K562 (cell line): ENCODE results near the gene DPPA2. TPM values are rescaled to one million over a fixed set of nuclear protein-coding genes. Genes with fewer than 3 reads are reported as not detected.

ENCODE experiments used
- ATAC-seq: fragments of 200-7000 bp; cut with Tn5 transposase; 3 replicates; pipeline ENCODE4 v1.9.1; 2020; ENCODE audit warnings: moderate library complexity
- BruUV-seq: library from RNA; stranded (reverse); fragments of 400-500 nt; replicated peaks from 2 replicates; lab custom pipeline; 2021; lab: Mats Ljungman, UMichigan
- CTCF ChIA-PET: fragments of 300-600 bp; formaldehyde crosslinking; extraction: SDS; loops from one replicate; lab custom pipeline; 2021; ENCODE audit warnings: low intra/inter-chr PET ratio; lab: Yijun Ruan, JAX
- POLR2A ChIA-PET: fragments of 300-600, 350-650 bp; sonication (Branson Sonifier 250); formaldehyde crosslinking; extraction: SDS; loops from one replicate; lab custom pipeline; 2021; ENCODE audit warnings: antibody characterized with exemption, inconsistent platforms; lab: Yijun Ruan, JAX
- DNase-seq, 4 experiments: peaks; one replicate each; pipeline versions ENCODE4 v3.0.0 to v3.0.0-alpha.2; 2011 to 2018; ENCODE audit warnings: low spot score in 3 of 4, mixed read lengths in 3 of 4; ENCODE audit errors: extremely low read depth in 1 of 4
- FAIRE-seq: peaks from 2 replicates; lab custom pipeline; 2011; peaks lifted over from hg19 to GRCh38; lab: Jason Lieb, UNC
- H2AFZ ChIP-seq: 2 replicates; pipeline ENCODE4 v1.6.0; 2011; ENCODE audit warnings: low read depth, low read length, control low read depth, inconsistent platforms
- H3K27ac ChIP-seq: fragments of 200-600 bp; 3 replicates; pipeline ENCODE4 v1.8.0; 2011; ENCODE audit warnings: low read depth, mild to moderate bottlenecking, control low read depth, inconsistent platforms, low read length, moderate library complexity, mixed read lengths; ENCODE audit errors: extremely low read depth
- H3K27me3 ChIP-seq, 2 experiments: fragments of 300-600 bp in 1 of 2; 2 replicates in 1 of 2; 3 replicates in 1 of 2; pipeline versions ENCODE4 v1.6.0 to v1.8.0; 2011; ENCODE audit warnings: inconsistent platforms in 2 of 2, low read length in 2 of 2, mild to moderate bottlenecking in 1 of 2, mixed read lengths in 1 of 2, moderate library complexity in 1 of 2; ENCODE audit not compliant: control insufficient read depth in 2 of 2, insufficient read depth in 2 of 2
- H3K36me3 ChIP-seq: fragments of 300-600 bp; 3 replicates; pipeline ENCODE4 v1.8.0; 2011; ENCODE audit warnings: mild to moderate bottlenecking, low read length, inconsistent platforms; ENCODE audit not compliant: control insufficient read depth, insufficient read depth
- H3K4me1 ChIP-seq, 2 experiments: fragments of 200-600 bp in 1 of 2; replicated peaks in 1 of 2; 2 replicates in 1 of 2; 3 replicates in 1 of 2; pipeline versions ENCODE4 v1.5.1 to v1.8.0; 2011; ENCODE audit warnings: inconsistent platforms in 2 of 2, low read length in 2 of 2, mild to moderate bottlenecking in 1 of 2, mixed read lengths in 1 of 2, moderate library complexity in 1 of 2; ENCODE audit not compliant: control insufficient read depth in 2 of 2, insufficient read depth in 2 of 2
- H3K4me2 ChIP-seq: 2 replicates; pipeline ENCODE4 v1.6.1; 2011; ENCODE audit warnings: low read length, control low read depth, inconsistent platforms, mixed read lengths; ENCODE audit not compliant: insufficient read depth
- H3K4me3 ChIP-seq: fragments of 200-600 bp; sonication (generic), shearing (Covaris generic); 2 replicates; pipeline ENCODE4 v1.5.1; 2016; ENCODE audit warnings: control low read depth, inconsistent platforms
- H3K79me2 ChIP-seq: fragments of 200-600 bp; 3 replicates; pipeline ENCODE4 v1.8.0; 2011; ENCODE audit warnings: low read length, inconsistent platforms; ENCODE audit not compliant: control insufficient read depth, insufficient read depth
- H3K9ac ChIP-seq, 2 experiments: 2 replicates each; pipeline versions ENCODE4 v1.6.0 to v1.6.1; 2011; ENCODE audit warnings: low read depth in 2 of 2, low read length in 2 of 2, control low read depth in 1 of 2, inconsistent platforms in 1 of 2, mild to moderate bottlenecking in 1 of 2, mixed read lengths in 1 of 2; ENCODE audit not compliant: insufficient read depth in 1 of 2
- H3K9me1 ChIP-seq: one replicate; pipeline ENCODE4 v1.6.0; 2011; ENCODE audit warnings: inconsistent platforms, mild to moderate bottlenecking, low read length, moderate library complexity; ENCODE audit not compliant: control insufficient read depth, insufficient read depth
- H3K9me3 ChIP-seq: replicated peaks from 2 replicates; pipeline ENCODE4 v1.5.1; 2011; ENCODE audit warnings: low read depth, low read length, inconsistent platforms; ENCODE audit not compliant: control insufficient read depth, insufficient read depth
- H4K20me1 ChIP-seq: replicated peaks from 2 replicates; pipeline ENCODE4 v1.6.1; 2011; ENCODE audit warnings: low read length, inconsistent platforms, mixed read lengths; ENCODE audit not compliant: control insufficient read depth, insufficient read depth
- CCAR2 ChIP-seq: fragments of 200-400 bp; formaldehyde crosslinking; IDR thresholded peaks from 2 replicates; pipeline ENCODE4 v1.6.1; 2017; ENCODE audit warnings: mild to moderate bottlenecking, low read depth, low read length
- ERF ChIP-seq: fragments of 450-650 bp; formaldehyde crosslinking; IDR thresholded peaks from 2 replicates; pipeline ENCODE4 v1.4.0; 2020; ENCODE audit warnings: mild to moderate bottlenecking, mixed read lengths
- L3MBTL2 ChIP-seq: fragments of 450-650 bp; IDR thresholded peaks from 2 replicates; pipeline ENCODE4 v1.6.1; 2016; ENCODE audit warnings: mild to moderate bottlenecking, moderate library complexity
- MTA2 ChIP-seq: fragments of 450-650 bp; IDR thresholded peaks from 2 replicates; pipeline ENCODE4 v1.6.1; 2016; ENCODE audit warnings: low read depth
- NFATC3 ChIP-seq: fragments of 450-650 bp; IDR thresholded peaks from 2 replicates; pipeline ENCODE4 v1.6.1; 2017; ENCODE audit warnings: mild to moderate bottlenecking
- PRDM10 ChIP-seq: fragments of 450-650 bp; IDR thresholded peaks from 2 replicates; pipeline ENCODE4 v1.6.1; 2018; ENCODE audit not compliant: partially characterized antibody
- RBM15 ChIP-seq: fragments of 200-400 bp; formaldehyde crosslinking; IDR thresholded peaks from 2 replicates; pipeline ENCODE4 v1.6.1; 2018; ENCODE audit warnings: mild to moderate bottlenecking, low read length, moderate library complexity; ENCODE audit not compliant: insufficient read depth
- SMC3 ChIP-seq: conservative IDR thresholded peaks from 2 replicates; pipeline ENCODE4 v1.6.1; 2011; ENCODE audit warnings: low read depth, low read length, improper control_type of control experiment; ENCODE audit not compliant: insufficient read depth
- TRIM28 ChIP-seq: fragments of 450-650 bp; IDR thresholded peaks from 2 replicates; pipeline ENCODE4 v1.6.1; 2017
- WGBS: fragments of 100-300 bp; shearing (Covaris generic); methylation state at CpG from one replicate; pipeline ENCODE4 v1.1.6; 2016; ENCODE audit warnings: low coverage, mixed read lengths; ENCODE audit not compliant: insufficient coverage; ENCODE audit errors: missing lambda C conversion rate; 5-methylcytosine and 5-hydroxymethylcytosine counted together
- in situ Hi-C: fragments of 300-500 bp; cut with MboI; formaldehyde crosslinking; loops from 4 replicates; pipeline ENCODE4 v1.15.0; 2018; ENCODE audit warnings: inconsistent platforms, mixed read lengths
- intact Hi-C: fragments of 100-400 bp; cut with micrococcal nuclease; formaldehyde crosslinking; loops from 2 replicates; pipeline ENCODE4 v1.14.2; 2022
- polyA plus RNA-seq, 8 experiments: library from polyadenylated mRNA; depleted of rRNA in 4 of 8; stranded (reverse) in 5 of 8; unstranded in 3 of 8; fragments of >200 nt; fragmentation: Nextera tagmentation in 2 of 8; fragmentation: Illumina TruSeq in 1 of 8; extraction: Ambion mirVana in 2 of 8; extraction: Trizol in 1 of 8; gene quantifications; 2 replicates each; pipeline versions ENCODE4 v1.2.1 to v1.2.3, GENCODE V29; 2011 to 2014; ENCODE audit warnings: inconsistent platforms in 1 of 8, missing spikeins in 1 of 8
- total RNA-seq, 7 experiments: library from RNA; depleted of rRNA in 6 of 7; stranded (reverse); fragments of >200 nt in 6 of 7; fragmentation: Illumina TruSeq in 2 of 7; extraction: Trizol in 2 of 7; gene quantifications; 2 replicates each; pipeline versions ENCODE4 v1.2.1 to v1.2.3, GENCODE V29; 2011 to 2021; ENCODE audit warnings: low replicate concordance in 1 of 7
- TF ChIP-seq, protein P1 (sequence below): sonication (generic); formaldehyde crosslinking; IDR thresholded peaks from 2 replicates; pipeline ENCODE4 v1.8.0; 2022; ENCODE audit warnings: missing genetic modification reagents, mild to moderate bottlenecking, borderline replicate concordance

DPPA2 gene
- total and polyA plus RNA-seq, 9 of the 15 experiments (the other 6 are each of a cell fraction or from before 2014, with no cell fraction given), result 0.04 TPM; not detected in 8

DNA sequence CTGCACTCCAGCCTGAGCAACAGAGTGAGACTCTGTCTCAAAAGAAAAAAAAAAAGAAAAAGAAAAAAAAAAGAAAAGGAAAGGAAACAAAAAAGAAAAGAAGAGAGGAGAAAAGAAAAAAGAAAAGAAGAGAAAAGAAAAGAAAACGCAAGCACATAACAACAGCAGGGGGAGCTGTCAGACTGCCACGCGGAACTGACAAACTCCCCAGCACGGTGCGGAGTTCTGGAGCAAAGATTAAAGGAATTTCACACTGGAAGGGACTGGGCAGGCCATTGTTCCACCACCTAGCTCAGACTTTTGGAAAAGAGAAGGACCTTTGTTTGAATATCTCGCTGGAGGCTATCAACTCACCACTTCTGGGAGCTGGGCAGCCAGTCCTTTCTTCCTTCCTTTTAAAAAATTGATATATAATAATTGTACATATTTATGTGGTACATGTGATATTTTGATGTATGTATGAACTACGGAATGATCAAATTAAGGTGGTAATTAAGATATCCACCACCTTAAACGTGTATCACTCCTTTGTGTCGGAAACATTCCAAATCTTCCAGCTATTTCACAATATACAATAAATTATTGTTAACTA, 40.5 kb downstream of the DPPA2 start (continued):
- 0 out of 2 replicates have a peak, but pooled peaks have one; percentile 38 for TF ChIP-seq SMC3
- TF ChIP-seq, all 486 proteins: peak for 7

DNA sequence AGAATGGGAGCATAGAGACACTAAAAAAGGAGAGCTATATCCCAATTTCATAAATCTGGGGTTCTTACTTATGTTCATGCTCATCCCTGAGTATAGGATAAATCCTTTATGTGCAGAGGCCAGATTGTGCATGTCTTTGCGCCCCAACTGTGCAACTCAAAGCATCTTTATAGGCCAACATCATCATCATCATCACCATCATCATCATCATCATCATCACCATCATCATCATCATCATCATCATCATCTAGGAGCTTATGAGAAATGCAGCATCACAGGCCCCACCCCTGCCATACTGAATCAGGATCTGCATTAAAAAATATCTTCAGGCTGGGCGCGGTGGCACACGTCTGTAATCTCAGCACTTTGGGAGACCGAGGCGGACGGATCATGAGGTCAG, 45.5 kb downstream of the DPPA2 start:
- FAIRE-seq (no peak), DNase-seq (no peak), ATAC-seq (no peak)
- BruUV-seq, result no TSS peak
- CTCF ChIA-PET, result no interaction called here
- H3K9ac ChIP-seq, result no peak overlapping the region
- H3K36me3 ChIP-seq, result no peaks in the 10 kb centered on the region
- no peak overlapping the region for H3K4me3 ChIP-seq
- no peaks in the 10 kb centered on the region for H3K79me2 ChIP-seq
- WGBS, result 0% methylated on average over 1 of the region's 7 CpGs
- H3K4me2 ChIP-seq, result no peak overlapping the region
- H3K27ac ChIP-seq, result no peak overlapping the region
- no peak overlapping the region for H2AFZ ChIP-seq
- in situ Hi-C loops (no loop called here), intact Hi-C loops (no loop called here)
- no peaks in the 10 kb centered on the region for H3K9me1 ChIP-seq
- POLR2A ChIA-PET, result no interaction called here
- H3K4me1 ChIP-seq, result no peaks in the 10 kb centered on the region
- H3K27me3 ChIP-seq, result no peaks in the 10 kb centered on the region
- H3K9me3 ChIP-seq, result no peaks in the 10 kb centered on the region
- no peak for TF ChIP-seq ERF
- no peak for TF ChIP-seq NFATC3
- TF ChIP-seq, protein P1, sequence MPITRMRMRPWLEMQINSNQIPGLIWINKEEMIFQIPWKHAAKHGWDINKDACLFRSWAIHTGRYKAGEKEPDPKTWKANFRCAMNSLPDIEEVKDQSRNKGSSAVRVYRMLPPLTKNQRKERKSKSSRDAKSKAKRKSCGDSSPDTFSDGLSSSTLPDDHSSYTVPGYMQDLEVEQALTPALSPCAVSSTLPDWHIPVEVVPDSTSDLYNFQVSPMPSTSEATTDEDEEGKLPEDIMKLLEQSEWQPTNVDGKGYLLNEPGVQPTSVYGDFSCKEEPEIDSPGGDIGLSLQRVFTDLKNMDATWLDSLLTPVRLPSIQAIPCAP (CRISPR knock-in tag), result no peak
- TF ChIP-seq L3MBTL2, result no peak
- TF ChIP-seq PRDM10, result no peak
- TF ChIP-seq RBM15, result no peak
- no peak for TF ChIP-seq MTA2
- TF ChIP-seq CCAR2, result no peak
- no peak for TF ChIP-seq TRIM28
- H4K20me1 ChIP-seq, result no peaks in the 10 kb centered on the region
